Osteocyte (in vitro differentiated cells): ENCODE results near the gene TSGA10IP. TPM values are rescaled to one million over a fixed set of nuclear protein-coding genes. Genes with fewer than 3 reads are reported as not detected.

ENCODE experiments used
- DNase-seq: peaks from one replicate; pipeline ENCODE4 v3.0.0; 2021; ENCODE audit warnings: mixed read lengths; ENCODE audit not compliant: unreplicated experiment; ENCODE audit errors: extremely low spot score
- H3K27ac Mint-ChIP-seq: one replicate; pipeline ENCODE4 v1.8.0; 2021; ENCODE audit warnings: mild to moderate bottlenecking, mixed read lengths; ENCODE audit not compliant: unreplicated experiment
- H3K27me3 Mint-ChIP-seq: one replicate; pipeline ENCODE4 v1.8.0; 2021; ENCODE audit warnings: mixed read lengths; ENCODE audit not compliant: unreplicated experiment
- H3K36me3 Mint-ChIP-seq: one replicate; pipeline ENCODE4 v1.8.0; 2021; ENCODE audit warnings: mixed read lengths; ENCODE audit not compliant: unreplicated experiment
- H3K4me1 Mint-ChIP-seq: one replicate; pipeline ENCODE4 v1.8.0; 2021; ENCODE audit warnings: mixed read lengths; ENCODE audit not compliant: unreplicated experiment
- H3K4me3 Mint-ChIP-seq: one replicate; pipeline ENCODE4 v1.8.0; 2021; ENCODE audit warnings: mild to moderate bottlenecking, moderate library complexity, mixed read lengths; ENCODE audit not compliant: unreplicated experiment
- H3K9me3 Mint-ChIP-seq: one replicate; pipeline ENCODE4 v1.8.0; 2021; ENCODE audit warnings: mixed read lengths; ENCODE audit not compliant: unreplicated experiment
- total RNA-seq: library from RNA; stranded (reverse); gene quantifications from 2 replicates; pipeline ENCODE4 v1.2.1, GENCODE V29; 2021
- TF ChIP-seq, protein P1 (sequence below): fragments of 200-600 bp; sonication (generic); IDR thresholded peaks from 2 replicates; pipeline ENCODE4 v1.5.0; 2021; ENCODE audit warnings: antibody characterized with exemption, mild to moderate bottlenecking, moderate library complexity

TSGA10IP gene
- total RNA-seq, 1 donor from 2014 or later, result not detected

DNA sequence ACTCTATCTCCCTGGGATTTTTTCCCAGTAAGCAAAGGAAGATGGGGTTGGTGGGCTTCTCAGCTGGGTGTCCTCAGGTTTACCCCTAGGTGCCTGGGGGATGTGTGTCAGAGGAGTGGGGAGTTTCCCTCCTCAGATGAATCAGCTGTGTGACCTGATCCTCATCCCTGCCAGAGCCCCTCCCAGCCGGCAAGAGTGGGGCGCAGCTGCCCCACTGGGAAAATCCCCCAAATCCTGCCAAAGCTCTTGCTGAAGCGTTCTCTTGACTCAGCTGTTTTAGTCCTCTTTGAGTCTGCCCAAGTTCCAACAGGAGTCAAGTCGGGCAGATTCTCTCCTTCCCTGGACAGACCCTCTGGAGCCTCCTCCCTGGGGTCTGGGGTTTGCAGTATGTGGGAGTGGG is 32.4 kb upstream of the TSGA10IP start:
- Mint-ChIP-seq H3K4me1 (peaks cover 67% of the 10 kb centered on the region), H3K27me3 (no peaks in the 10 kb centered on the region), H3K4me3 (no peak overlapping the region), H3K36me3 (peaks cover 6% of the 10 kb centered on the region), H3K9me3 (no peaks in the 10 kb centered on the region), H3K27ac (peak overlapping the region; percentile 91)
- TF ChIP-seq, protein P1, sequence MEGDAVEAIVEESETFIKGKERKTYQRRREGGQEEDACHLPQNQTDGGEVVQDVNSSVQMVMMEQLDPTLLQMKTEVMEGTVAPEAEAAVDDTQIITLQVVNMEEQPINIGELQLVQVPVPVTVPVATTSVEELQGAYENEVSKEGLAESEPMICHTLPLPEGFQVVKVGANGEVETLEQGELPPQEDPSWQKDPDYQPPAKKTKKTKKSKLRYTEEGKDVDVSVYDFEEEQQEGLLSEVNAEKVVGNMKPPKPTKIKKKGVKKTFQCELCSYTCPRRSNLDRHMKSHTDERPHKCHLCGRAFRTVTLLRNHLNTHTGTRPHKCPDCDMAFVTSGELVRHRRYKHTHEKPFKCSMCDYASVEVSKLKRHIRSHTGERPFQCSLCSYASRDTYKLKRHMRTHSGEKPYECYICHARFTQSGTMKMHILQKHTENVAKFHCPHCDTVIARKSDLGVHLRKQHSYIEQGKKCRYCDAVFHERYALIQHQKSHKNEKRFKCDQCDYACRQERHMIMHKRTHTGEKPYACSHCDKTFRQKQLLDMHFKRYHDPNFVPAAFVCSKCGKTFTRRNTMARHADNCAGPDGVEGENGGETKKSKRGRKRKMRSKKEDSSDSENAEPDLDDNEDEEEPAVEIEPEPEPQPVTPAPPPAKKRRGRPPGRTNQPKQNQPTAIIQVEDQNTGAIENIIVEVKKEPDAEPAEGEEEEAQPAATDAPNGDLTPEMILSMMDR, result no peak
- no peak for DNase-seq

GRCh38 chr11:65915101-65915820 is 30.0 kb upstream of the TSGA10IP start:
- H3K4me1 Mint-ChIP-seq, result peaks cover 62% of the 10 kb centered on the region
- TF ChIP-seq, protein P1, result no peak
- H3K9me3 Mint-ChIP-seq, result no peaks in the 10 kb centered on the region
- DNase-seq, result no peak
- peaks cover 6% of the 10 kb centered on the region for H3K36me3 Mint-ChIP-seq
- peak overlapping the region; percentile 82 for H3K4me3 Mint-ChIP-seq
- H3K27ac Mint-ChIP-seq, result peak overlapping the region; percentile 98
- no peaks in the 10 kb centered on the region for H3K27me3 Mint-ChIP-seq

GRCh38 chr11:65915821-65916251 is 29.4 kb upstream of the TSGA10IP start:
- Mint-ChIP-seq H3K4me1 (peaks cover 66% of the 10 kb centered on the region), H3K36me3 (peaks cover 6% of the 10 kb centered on the region), H3K4me3 (peak overlapping the region; percentile 82), H3K27ac (peak overlapping the region; percentile 98), H3K9me3 (no peaks in the 10 kb centered on the region), H3K27me3 (no peaks in the 10 kb centered on the region)
- peak; percentile 96 for DNase-seq
- TF ChIP-seq, protein P1, result no peak

DNA sequence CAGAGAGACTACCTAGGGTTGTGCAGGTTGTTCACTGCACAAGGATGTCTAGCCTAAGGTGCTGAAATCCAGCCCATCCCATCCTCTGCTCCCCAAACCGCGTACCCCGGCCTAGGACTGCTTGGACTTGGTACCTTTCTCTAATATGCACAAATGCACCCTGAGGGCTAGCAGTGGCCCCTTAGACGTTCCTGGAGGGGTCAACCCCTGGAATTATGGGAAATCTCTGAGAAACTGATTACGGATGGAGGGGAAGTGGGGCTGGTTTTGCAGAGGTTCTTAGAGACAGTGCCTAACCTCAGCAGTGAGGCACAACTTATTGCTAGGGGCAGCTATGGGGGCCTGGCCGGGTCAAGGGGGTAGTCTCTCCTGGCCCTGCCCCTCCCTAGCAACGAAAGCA is 28.9 kb upstream of the TSGA10IP start:
- no peaks in the 10 kb centered on the region for H3K27me3 Mint-ChIP-seq
- peaks cover 6% of the 10 kb centered on the region for H3K36me3 Mint-ChIP-seq
- no peaks in the 10 kb centered on the region for H3K9me3 Mint-ChIP-seq
- H3K4me1 Mint-ChIP-seq, result peaks cover 61% of the 10 kb centered on the region
- peak overlapping the region; percentile 98 for H3K27ac Mint-ChIP-seq
- DNase-seq, result no peak
- peak overlapping the region; percentile 82 for H3K4me3 Mint-ChIP-seq
- TF ChIP-seq, protein P1, result no peak

DNA sequence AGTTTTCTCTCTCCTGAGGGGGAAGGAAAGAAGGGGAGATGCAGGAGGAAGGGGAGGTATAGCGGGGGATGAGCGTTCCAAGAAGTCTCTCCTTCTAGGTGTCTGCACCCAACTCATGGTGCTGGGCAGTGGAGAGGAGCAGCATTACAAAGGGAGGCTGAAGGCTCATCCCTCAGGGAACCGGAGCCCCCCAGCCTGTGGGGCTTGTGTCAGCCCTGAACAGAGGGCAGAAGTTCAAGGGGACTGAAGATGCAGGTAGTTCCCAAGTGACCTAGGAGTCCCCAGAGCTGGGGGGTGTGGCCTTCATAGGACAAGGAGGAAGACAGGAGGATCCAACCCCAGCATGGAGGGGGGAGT is 28.2 kb upstream of the TSGA10IP start:
- TF ChIP-seq, protein P1, result no peak
- peak overlapping the region; percentile 82 for H3K4me3 Mint-ChIP-seq
- no peaks in the 10 kb centered on the region for H3K9me3 Mint-ChIP-seq
- H3K27ac Mint-ChIP-seq, result peak overlapping the region; percentile 98
- peaks cover 54% of the 10 kb centered on the region for H3K4me1 Mint-ChIP-seq
- peaks cover 9% of the 10 kb centered on the region for H3K36me3 Mint-ChIP-seq
- no peak for DNase-seq
- no peaks in the 10 kb centered on the region for H3K27me3 Mint-ChIP-seq
